ENCODE data around the gene SPEF2. TPM values are rescaled to one million over a fixed set of nuclear protein-coding genes. Genes with fewer than 3 reads are reported as not detected.
"Not testable (repeated sequence)": the region's sequence is repeated elsewhere in the genome, so short reads cannot be mapped to it uniquely, and the experiment has no call there.

Gene SPEF2
- total RNA-seq, 4 donors from 2014 or later = 0.48 to 6.9 (median 3.2) TPM

- DNase-seq (ENCODE audit: low spot score) (no peak), ATAC-seq (ENCODE audit: low FRiP score) (no peak)
- TF ChIP-seq CTCF (IDR thresholded peaks at IDR 0.05) = no peak
These were observed 50.7 kb downstream of the SPEF2 start for GRCh38 chr5:35668319-35668718.

GRCh38 chr5:35668794-35669193 is 51.1 kb downstream of the SPEF2 start:
- no peak for TF ChIP-seq CTCF (IDR thresholded peaks at IDR 0.05)
- DNase-seq (ENCODE audit: low spot score) = no peak

GRCh38 chr5:35671541-35672295 is 54.1 kb downstream of the SPEF2 start:
- TF ChIP-seq CTCF (IDR thresholded peaks at IDR 0.05) = no peak
- DNase-seq (ENCODE audit: low spot score) (no peak), ATAC-seq (ENCODE audit: low FRiP score) (no peak)

More at GRCh38 chr5:35668794-35669193, 51.1 kb downstream of the SPEF2 start:
- ATAC-seq (ENCODE audit: low FRiP score) = no peak

- ATAC-seq (ENCODE audit: low FRiP score); DNase-seq (ENCODE audit: low spot score): not testable (repeated sequence)
These were observed 54.6 kb downstream of the SPEF2 start for GRCh38 chr5:35672296-35672655.

- TF ChIP-seq CTCF (IDR thresholded peaks at IDR 0.05) = no peak
- no peak for DNase-seq (ENCODE audit: low spot score)
- no peak for ATAC-seq (ENCODE audit: low FRiP score)
These were observed 55.3 kb downstream of the SPEF2 start for GRCh38 chr5:35672995-35673394.

GRCh38 chr5:35674049-35674448 is 56.4 kb downstream of the SPEF2 start:
- no peak for TF ChIP-seq CTCF (IDR thresholded peaks at IDR 0.05)
- ATAC-seq (ENCODE audit: low FRiP score) = no peak
- DNase-seq (ENCODE audit: low spot score) = no peak

- DNase-seq (ENCODE audit: low spot score) (no peak), ATAC-seq (ENCODE audit: low FRiP score) (no peak)
- TF ChIP-seq CTCF (IDR thresholded peaks at IDR 0.05) = no peak
These were observed 57.7 kb downstream of the SPEF2 start for GRCh38 chr5:35675392-35675791.
